Measurements from ENCODE around the gene MTHFD1L.

- TF ChIP-seq SP1 (IDR thresholded peaks at IDR 0.05): no peak
- TF ChIP-seq FOXM1 (IDR thresholded peaks at IDR 0.05; ENCODE audit: borderline replicate concordance): no peak
- no peak for TF ChIP-seq SUZ12 (IDR thresholded peaks at IDR 0.05)
- no peak for TF ChIP-seq ELF4 (IDR thresholded peaks at IDR 0.05)
- TF ChIP-seq FOXA1 (IDR thresholded peaks at IDR 0.05): no peak
- TF ChIP-seq CTBP1 (IDR thresholded peaks at IDR 0.05; ENCODE audit: borderline replicate concordance): no peak
- no peak for TF ChIP-seq BHLHE40 (IDR thresholded peaks at IDR 0.05; ENCODE audit: borderline replicate concordance)
- no peak for TF ChIP-seq L3MBTL2 (conservative IDR thresholded peaks at IDR 0.05)
- no peak for TF ChIP-seq ARNT (IDR thresholded peaks at IDR 0.05)
- no peak for TF ChIP-seq TARDBP (IDR thresholded peaks at IDR 0.05)
- TF ChIP-seq LEF1 (IDR thresholded peaks at IDR 0.05; ENCODE audit: borderline replicate concordance): no peak
- no peak for TF ChIP-seq PKNOX1 (IDR thresholded peaks at IDR 0.05)
- TF ChIP-seq HDGF (IDR thresholded peaks at IDR 0.05; ENCODE audit: borderline replicate concordance): no peak
- no peak for TF ChIP-seq FOXK2 (IDR thresholded peaks at IDR 0.05)
Observed at GRCh38 chr6:150876598-150876997, 11.1 kb downstream of the MTHFD1L start.
